SKM-1 (cell line): ENCODE measurements around the gene SGSM2.
A peak's percentile ranks its signal among the peaks of the same experiment; 100 is the strongest.

ENCODE experiments used
- DNase-seq: peaks from one replicate; lab custom pipeline; 2025; ENCODE audit not compliant: unreplicated experiment; lab: John Stamatoyannopoulos, UW

The SGSM2 gene

GRCh38 chr17:2335726-2336214 lies 1.5 kb upstream of the SGSM2 start:
- DNase-seq: no peak

GRCh38 chr17:2336215-2336851 lies 968 bp upstream of the SGSM2 start, which contains the start of gene TSR1:
TSR1 (minus strand) TSS chr17:2336457; CDS start chr17:2336427, 30 bp downstream.
- peak; percentile 34 for DNase-seq

- DNase-seq: no peak
Observed at GRCh38 chr17:2337544-2338314, 428 bp downstream of the SGSM2 start.

- DNase-seq: no peak
Observed at GRCh38 chr17:2338315-2338657, 985 bp downstream of the SGSM2 start.

GRCh38 chr17:2343421-2343820 lies 6.1 kb downstream of the SGSM2 start:
- no peak for DNase-seq

- DNase-seq: no peak
Observed at GRCh38 chr17:2344528-2344927, 7.2 kb downstream of the SGSM2 start.

- DNase-seq: no peak
Observed at GRCh38 chr17:2346475-2346874, 9.2 kb downstream of the SGSM2 start.

GRCh38 chr17:2347805-2348685 lies 10.7 kb downstream of the SGSM2 start:
- no peak for DNase-seq

- no peak for DNase-seq
Observed at GRCh38 chr17:2351269-2351668, 14.0 kb downstream of the SGSM2 start.

GRCh38 chr17:2354311-2354710 lies 17.0 kb downstream of the SGSM2 start:
- DNase-seq: no peak

GRCh38 chr17:2357237-2357636 lies 19.9 kb downstream of the SGSM2 start:
- DNase-seq: no peak

- no peak for DNase-seq
Observed at GRCh38 chr17:2357931-2358434, 20.7 kb downstream of the SGSM2 start.

GRCh38 chr17:2361010-2361760 lies 23.9 kb downstream of the SGSM2 start:
- DNase-seq: no peak

GRCh38 chr17:2362016-2362415 lies 24.7 kb downstream of the SGSM2 start:
- DNase-seq: no peak

- no peak for DNase-seq
Observed at GRCh38 chr17:2362416-2362815, 25.1 kb downstream of the SGSM2 start.

GRCh38 chr17:2362881-2363280 lies 25.6 kb downstream of the SGSM2 start:
- DNase-seq: no peak

GRCh38 chr17:2363318-2363717 lies 26.0 kb downstream of the SGSM2 start:
- DNase-seq: no peak

GRCh38 chr17:2363851-2364762 lies 26.8 kb downstream of the SGSM2 start:
- DNase-seq: no peak

- DNase-seq: no peak
Observed at GRCh38 chr17:2364763-2365116, 27.4 kb downstream of the SGSM2 start.

GRCh38 chr17:2365132-2365531 lies 27.8 kb downstream of the SGSM2 start:
- DNase-seq: no peak
